ENCODE data around the gene IFNGR1.
"Not testable (repeated sequence)": the region's sequence is repeated elsewhere in the genome, so short reads cannot be mapped to it uniquely, and the experiment has no call there.

IFNGR1 gene

GRCh38 chr6:137210903-137211302, 8.3 kb downstream of the IFNGR1 start:
- Histone ChIP-seq H3K36me3 (ENCODE audit: control insufficient read depth, insufficient read depth, low read length, severe bottlenecking) (peaks cover 23% of the 10 kb centered on the region), H3K9ac (ENCODE audit: low read length) (peak overlapping the region; percentile 15), H3K4me1 (ENCODE audit: control insufficient read depth, insufficient read depth, low read length) (peaks cover 59% of the 10 kb centered on the region), H3K4me3 (ENCODE audit: low read length) (peak overlapping the region; percentile 59), H3K27me3 (replicated peaks; ENCODE audit: control insufficient read depth, insufficient read depth, low read length) (no peaks in the 10 kb centered on the region), H3K9me3 (ENCODE audit: control insufficient read depth, low read length) (no peaks in the 10 kb centered on the region)
- DNase-seq (ENCODE audit: low read depth), result peak; percentile 80

GRCh38 chr6:137208279-137208678, 10.9 kb downstream of the IFNGR1 start:
- Histone ChIP-seq H3K9ac (ENCODE audit: low read length) (no peak overlapping the region), H3K27me3 (replicated peaks; ENCODE audit: control insufficient read depth, insufficient read depth, low read length) (no peaks in the 10 kb centered on the region), H3K9me3 (ENCODE audit: control insufficient read depth, low read length) (no peaks in the 10 kb centered on the region), H3K4me1 (ENCODE audit: control insufficient read depth, insufficient read depth, low read length) (peaks cover 33% of the 10 kb centered on the region), H3K36me3 (ENCODE audit: control insufficient read depth, insufficient read depth, low read length, severe bottlenecking) (peaks cover 50% of the 10 kb centered on the region), H3K4me3 (ENCODE audit: low read length) (no peak overlapping the region)
- DNase-seq (ENCODE audit: low read depth), result no peak

- not testable (repeated sequence) for H3K27me3 ChIP-seq (replicated peaks; ENCODE audit: control insufficient read depth, insufficient read depth, low read length); H3K9ac ChIP-seq (ENCODE audit: low read length); DNase-seq (ENCODE audit: low read depth); H3K4me3 ChIP-seq (ENCODE audit: low read length); H3K9me3 ChIP-seq (ENCODE audit: control insufficient read depth, low read length)
- Histone ChIP-seq H3K4me1 (ENCODE audit: control insufficient read depth, insufficient read depth, low read length) (peaks cover 25% of the 10 kb centered on the region), H3K36me3 (ENCODE audit: control insufficient read depth, insufficient read depth, low read length, severe bottlenecking) (peaks cover 58% of the 10 kb centered on the region)
Observed at GRCh38 chr6:137207457-137207856, 11.7 kb downstream of the IFNGR1 start.

- Histone ChIP-seq H3K4me3 (ENCODE audit: low read length) (no peak overlapping the region), H3K4me1 (ENCODE audit: control insufficient read depth, insufficient read depth, low read length) (peaks cover 22% of the 10 kb centered on the region), H3K9me3 (ENCODE audit: control insufficient read depth, low read length) (no peaks in the 10 kb centered on the region), H3K36me3 (ENCODE audit: control insufficient read depth, insufficient read depth, low read length, severe bottlenecking) (peaks cover 67% of the 10 kb centered on the region), H3K9ac (ENCODE audit: low read length) (no peak overlapping the region), H3K27me3 (replicated peaks; ENCODE audit: control insufficient read depth, insufficient read depth, low read length) (no peaks in the 10 kb centered on the region)
- no peak for DNase-seq (ENCODE audit: low read depth)
Observed at GRCh38 chr6:137206577-137206976, 12.6 kb downstream of the IFNGR1 start.

- Histone ChIP-seq H3K4me1 (ENCODE audit: control insufficient read depth, insufficient read depth, low read length) (peaks cover 4% of the 10 kb centered on the region), H3K9me3 (ENCODE audit: control insufficient read depth, low read length) (no peaks in the 10 kb centered on the region), H3K4me3 (ENCODE audit: low read length) (no peak overlapping the region), H3K9ac (ENCODE audit: low read length) (no peak overlapping the region), H3K36me3 (ENCODE audit: control insufficient read depth, insufficient read depth, low read length, severe bottlenecking) (peaks cover 88% of the 10 kb centered on the region), H3K27me3 (replicated peaks; ENCODE audit: control insufficient read depth, insufficient read depth, low read length) (no peaks in the 10 kb centered on the region)
- DNase-seq (ENCODE audit: low read depth), result no peak
Observed at GRCh38 chr6:137203256-137203655, 15.9 kb downstream of the IFNGR1 start.

GRCh38 chr6:137202078-137202477, 17.1 kb downstream of the IFNGR1 start:
- Histone ChIP-seq H3K4me1 (ENCODE audit: control insufficient read depth, insufficient read depth, low read length) (peaks cover 4% of the 10 kb centered on the region), H3K36me3 (ENCODE audit: control insufficient read depth, insufficient read depth, low read length, severe bottlenecking) (peaks cover 96% of the 10 kb centered on the region), H3K9me3 (ENCODE audit: control insufficient read depth, low read length) (no peaks in the 10 kb centered on the region), H3K9ac (ENCODE audit: low read length) (no peak overlapping the region), H3K27me3 (replicated peaks; ENCODE audit: control insufficient read depth, insufficient read depth, low read length) (no peaks in the 10 kb centered on the region), H3K4me3 (ENCODE audit: low read length) (no peak overlapping the region)
- no peak for DNase-seq (ENCODE audit: low read depth)

GRCh38 chr6:137201006-137201405, 18.2 kb downstream of the IFNGR1 start:
- Histone ChIP-seq H3K4me1 (ENCODE audit: control insufficient read depth, insufficient read depth, low read length) (peaks cover 4% of the 10 kb centered on the region), H3K4me3 (ENCODE audit: low read length) (no peak overlapping the region), H3K9ac (ENCODE audit: low read length) (no peak overlapping the region), H3K27me3 (replicated peaks; ENCODE audit: control insufficient read depth, insufficient read depth, low read length) (no peaks in the 10 kb centered on the region), H3K36me3 (ENCODE audit: control insufficient read depth, insufficient read depth, low read length, severe bottlenecking) (peaks cover 95% of the 10 kb centered on the region), H3K9me3 (ENCODE audit: control insufficient read depth, low read length) (no peaks in the 10 kb centered on the region)
- no peak for DNase-seq (ENCODE audit: low read depth)

GRCh38 chr6:137200288-137200687, 18.9 kb downstream of the IFNGR1 start:
- Histone ChIP-seq H3K4me1 (ENCODE audit: control insufficient read depth, insufficient read depth, low read length) (peaks cover 4% of the 10 kb centered on the region), H3K4me3 (ENCODE audit: low read length) (no peak overlapping the region), H3K9ac (ENCODE audit: low read length) (no peak overlapping the region), H3K27me3 (replicated peaks; ENCODE audit: control insufficient read depth, insufficient read depth, low read length) (no peaks in the 10 kb centered on the region), H3K9me3 (ENCODE audit: control insufficient read depth, low read length) (no peaks in the 10 kb centered on the region), H3K36me3 (ENCODE audit: control insufficient read depth, insufficient read depth, low read length, severe bottlenecking) (peaks cover 88% of the 10 kb centered on the region)
- DNase-seq (ENCODE audit: low read depth), result no peak

- Histone ChIP-seq H3K27me3 (replicated peaks; ENCODE audit: control insufficient read depth, insufficient read depth, low read length) (no peaks in the 10 kb centered on the region), H3K9me3 (ENCODE audit: control insufficient read depth, low read length) (no peaks in the 10 kb centered on the region), H3K4me3 (ENCODE audit: low read length) (no peak overlapping the region), H3K36me3 (ENCODE audit: control insufficient read depth, insufficient read depth, low read length, severe bottlenecking) (peaks cover 65% of the 10 kb centered on the region), H3K9ac (ENCODE audit: low read length) (no peak overlapping the region), H3K4me1 (ENCODE audit: control insufficient read depth, insufficient read depth, low read length) (peaks cover 4% of the 10 kb centered on the region)
- no peak for DNase-seq (ENCODE audit: low read depth)
Observed at GRCh38 chr6:137197684-137198645, 21.2 kb downstream of the IFNGR1 start.

GRCh38 chr6:137193256-137194070, 25.7 kb downstream of the IFNGR1 start:
- no peaks in the 10 kb centered on the region for H3K27me3 ChIP-seq (replicated peaks; ENCODE audit: control insufficient read depth, insufficient read depth, low read length)
- H3K36me3 ChIP-seq (ENCODE audit: control insufficient read depth, insufficient read depth, low read length, severe bottlenecking), result peaks cover 23% of the 10 kb centered on the region
- H3K4me1 ChIP-seq (ENCODE audit: control insufficient read depth, insufficient read depth, low read length), result peaks cover 19% of the 10 kb centered on the region
- H3K9me3 ChIP-seq (ENCODE audit: control insufficient read depth, low read length), result peaks cover 5% of the 10 kb centered on the region
- H3K4me3 ChIP-seq (ENCODE audit: low read length), result no peak overlapping the region
- DNase-seq (ENCODE audit: low read depth), result no peak
- no peak overlapping the region for H3K9ac ChIP-seq (ENCODE audit: low read length)

- no peaks in the 10 kb centered on the region for H3K27me3 ChIP-seq (replicated peaks; ENCODE audit: control insufficient read depth, insufficient read depth, low read length)
- H3K36me3 ChIP-seq (ENCODE audit: control insufficient read depth, insufficient read depth, low read length, severe bottlenecking), result peaks cover 17% of the 10 kb centered on the region
- DNase-seq (ENCODE audit: low read depth), result no peak
- H3K9ac ChIP-seq (ENCODE audit: low read length), result no peak overlapping the region
- H3K9me3 ChIP-seq (ENCODE audit: control insufficient read depth, low read length), result peaks cover 12% of the 10 kb centered on the region
- no peak overlapping the region for H3K4me3 ChIP-seq (ENCODE audit: low read length)
- H3K4me1 ChIP-seq (ENCODE audit: control insufficient read depth, insufficient read depth, low read length), result peaks cover 19% of the 10 kb centered on the region
Observed at GRCh38 chr6:137192821-137193220, 26.4 kb downstream of the IFNGR1 start.

All from adipocyte (in vitro differentiated cells).